Esophagus mucosa (tissue), 1 donor: ENCODE measurements around the gene CDC5L. TPM values are rescaled to one million over a fixed set of nuclear protein-coding genes. Genes with fewer than 3 reads are reported as not detected.

Experiments used
- total RNA-seq: library from RNA; stranded (reverse); gene quantifications from one replicate; pipeline ENCODE4 v1.2.4, GENCODE V29; 2023
- donor health status: DM: yes; HTN: yes; CAD: no.

CDC5L gene
- total RNA-seq, 1 donor from 2014 or later = 9.9 TPM

Other genes starting within 250 kb of the CDC5L start
- gene CAPN11, start 228.9 kb upstream of the CDC5L start, total RNA-seq = 0.12 TPM
- 0.44 TPM for gene MYMX, start 170.8 kb upstream of the CDC5L start, total RNA-seq
- gene SLC29A1, start 164.1 kb upstream of the CDC5L start, total RNA-seq = 12.8 TPM
- gene HSP90AB1, start 140.6 kb upstream of the CDC5L start, total RNA-seq = 412 TPM
- 15.7 TPM for gene SLC35B2, start 130.2 kb upstream of the CDC5L start, total RNA-seq
- 2.8 TPM for gene NFKBIE, start 122.2 kb upstream of the CDC5L start, total RNA-seq
- gene TMEM151B, start 117.3 kb upstream of the CDC5L start, total RNA-seq = not detected
- gene AARS2, start 74.4 kb upstream of the CDC5L start, total RNA-seq = 9.1 TPM
- gene SPATS1, start 45.1 kb upstream of the CDC5L start, total RNA-seq = not detected